ENCODE results near the gene PCP4L1.

- TF ChIP-seq CTCF (conservative IDR thresholded peaks at IDR 0.05 in 1 of 2, IDR thresholded peaks at IDR 0.05 in 1 of 2; ENCODE audit: low read depth in 1 of 2, low read length in 2 of 2), result no peak
- no peak for TF ChIP-seq EZH2 (IDR thresholded peaks at IDR 0.05; ENCODE audit: low read length, missing control alignments)
These were observed 30.5 kb upstream of the PCP4L1 start for GRCh38 chr1:161228032-161228431.
